Bronchus fibroblast of lung (primary cell): Measurements from ENCODE around the gene PDCD10. TPM values are rescaled to one million over a fixed set of nuclear protein-coding genes. Genes with fewer than 3 reads are reported as not detected.

Experiments used
- total RNA-seq: library from RNA; depleted of rRNA; stranded (reverse); fragments of >200 nt; gene quantifications from 2 replicates; pipeline ENCODE4 v1.2.3, GENCODE V29; 2015

Gene PDCD10
- total RNA-seq: 46.2 and 47.7 TPM in 2 replicates

DNA sequence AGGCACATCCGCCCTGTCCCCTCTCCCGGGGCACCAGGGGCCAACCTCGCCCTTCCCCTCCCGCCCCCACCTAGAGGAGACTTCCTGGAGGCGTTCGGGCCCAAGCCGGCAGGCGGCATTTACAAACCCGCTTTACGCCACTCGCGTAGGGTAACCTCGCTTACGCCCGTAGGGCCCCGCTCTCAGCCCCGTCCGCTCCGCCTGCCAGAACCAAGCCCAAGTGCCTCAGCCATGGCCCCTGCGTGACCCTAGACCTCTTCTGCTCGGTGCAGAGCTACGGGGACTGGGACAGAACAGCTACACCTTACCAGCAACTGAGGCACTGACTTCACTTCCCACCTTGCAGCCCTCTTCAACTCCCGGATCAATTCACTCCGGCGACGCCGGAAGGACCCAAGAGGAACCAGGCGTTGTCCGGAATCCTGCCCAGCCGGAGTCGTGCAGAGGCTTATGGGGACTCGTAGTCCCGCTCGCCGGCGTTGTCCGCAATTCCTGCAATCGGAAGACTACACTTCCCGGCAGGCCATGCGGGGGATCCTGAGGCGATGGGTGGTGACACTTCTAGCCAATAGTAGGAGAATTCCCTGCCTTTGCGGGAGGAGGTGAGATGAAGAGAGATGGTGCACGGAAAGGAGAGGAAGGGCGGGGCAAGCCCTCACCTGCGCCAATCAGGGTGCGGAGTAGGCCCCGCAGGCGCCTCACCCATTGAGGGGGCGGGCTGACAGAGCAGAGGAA lies at the start of gene PDCD10:
TSS of gene PDCD10 (minus strand) at position 395 of the 735 bp plus-strand sequence. CDS start 14,735 bp downstream, outside the sequence.

DNA sequence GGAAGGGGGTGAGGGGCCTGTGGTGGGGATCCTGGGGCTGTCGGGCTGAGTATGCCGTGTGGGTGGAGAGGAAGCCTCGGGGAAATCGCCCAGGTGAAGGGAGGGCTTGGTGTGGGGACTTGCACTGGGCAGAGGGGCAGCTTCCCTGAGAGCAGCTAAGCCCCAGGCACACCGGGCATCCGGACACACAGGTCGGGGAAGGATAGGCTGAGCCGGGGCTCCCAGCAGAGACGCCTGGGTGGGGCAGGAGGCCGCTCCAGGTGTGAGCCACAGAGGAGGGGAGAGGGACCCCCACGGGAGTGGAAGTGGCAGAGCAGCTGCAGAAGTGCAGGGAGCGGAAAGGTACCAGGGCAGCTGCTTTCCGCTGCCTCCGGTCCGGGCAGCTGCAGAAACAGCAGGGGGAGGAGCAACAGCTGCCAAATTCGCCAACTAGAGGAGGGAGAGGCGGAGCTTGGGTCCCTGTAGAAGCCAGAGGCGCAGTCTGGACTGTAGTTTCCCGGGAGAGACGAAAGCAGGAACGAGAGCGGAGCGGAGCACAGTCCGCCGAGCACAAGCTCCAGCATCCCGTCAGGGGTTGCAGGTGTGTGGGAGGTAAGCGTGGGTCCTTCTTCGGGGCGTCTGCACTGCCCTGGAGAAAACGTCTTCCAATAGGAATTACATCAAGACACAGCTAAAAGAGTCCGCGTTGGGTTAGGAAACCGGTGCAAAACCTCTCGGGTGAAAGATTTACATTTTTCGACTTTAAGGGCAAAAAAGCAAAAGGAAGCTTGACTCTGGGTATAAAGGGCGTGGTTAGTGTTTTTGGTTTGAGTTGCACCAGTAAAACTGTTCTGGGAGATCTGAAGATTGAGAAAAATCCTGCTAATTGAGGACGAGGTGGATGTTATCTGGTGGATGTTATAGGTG lies 794 bp upstream of the PDCD10 start, which contains the start of gene SERPINI1:
TSS of gene SERPINI1 (plus strand) at position 489 of the 906 bp plus-strand sequence. CDS start 53,408 bp downstream, outside the sequence.

DNA sequence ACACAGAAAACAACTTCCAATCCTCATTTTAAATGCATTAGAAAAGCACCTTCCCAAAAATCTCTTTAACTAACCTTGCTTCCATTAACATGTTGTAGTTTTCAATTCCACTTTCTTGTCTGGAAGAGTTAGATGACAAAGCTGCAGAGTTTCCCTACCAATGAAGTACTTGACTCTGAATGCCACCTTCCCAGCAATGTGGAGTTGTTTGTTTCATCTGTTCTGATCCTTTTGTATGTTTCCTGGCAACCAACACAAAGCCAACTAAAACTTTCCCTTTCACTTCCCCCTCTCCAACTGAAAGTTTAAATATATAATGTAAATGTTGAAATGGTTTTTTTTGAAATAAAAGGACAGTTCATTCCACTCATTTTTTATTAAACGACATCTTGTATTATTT lies 80.9 kb downstream of the PDCD10 start, which contains the start of gene WDR49:
TSS of gene WDR49 (minus strand) at position 183 of the 400 bp plus-strand sequence. CDS start 517 bp downstream, outside the sequence.

Other genes with a start within 250 kb of the PDCD10 start
- not detected in 2 replicates for gene WDR49, start 81.0 kb downstream of the PDCD10 start, total RNA-seq
- 1.5 and 2.1 TPM in 2 replicates for gene SERPINI1, start 829 bp upstream of the PDCD10 start, total RNA-seq